ENCODE data around the gene PSMD8.
A peak's percentile ranks its signal among the peaks of the same experiment; 100 is the strongest.
"Not testable (repeated sequence)": the region's sequence is repeated elsewhere in the genome, so short reads cannot be mapped to it uniquely, and the experiment has no call there.

The PSMD8 gene

GRCh38 chr19:38362076-38362945, 12.1 kb upstream of the PSMD8 start:
- peak; percentile 79 for DNase-seq

DNA sequence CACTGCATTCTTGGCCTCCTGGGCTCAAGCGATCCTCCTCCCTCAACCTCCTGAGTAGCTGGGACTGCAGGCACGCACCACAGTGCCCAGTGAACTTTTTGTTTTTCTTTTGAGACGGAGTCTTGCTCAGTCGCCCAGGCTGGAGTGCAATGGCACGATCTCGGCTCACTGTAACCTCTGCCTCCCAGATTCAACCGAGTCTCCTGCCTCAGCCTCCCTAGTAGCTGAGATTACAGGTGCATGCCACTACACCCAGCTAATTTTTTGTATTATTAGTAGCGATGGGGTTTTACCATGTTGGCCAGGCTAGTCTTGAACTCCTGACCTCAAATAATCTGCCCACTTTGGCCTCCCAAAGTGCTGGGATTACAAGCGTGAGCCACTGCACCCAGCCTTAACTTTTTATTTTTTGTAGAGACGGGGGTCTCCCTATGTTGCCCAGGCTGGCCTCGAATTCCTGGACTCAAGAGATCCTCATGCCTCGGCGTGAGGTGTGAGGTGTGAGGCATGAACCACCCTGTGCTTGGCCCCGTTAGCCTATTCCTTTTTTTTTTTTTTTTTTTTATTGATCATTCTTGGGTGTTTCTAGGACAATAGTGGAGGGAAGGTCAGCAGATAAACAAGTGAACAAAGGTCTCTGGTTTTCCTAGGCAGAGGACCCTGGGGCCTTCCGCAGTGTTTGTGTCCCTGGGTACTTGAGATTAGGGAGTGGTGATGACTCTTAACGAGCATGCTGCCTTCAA, 11.3 kb upstream of the PSMD8 start:
- DNase-seq, result not testable (repeated sequence)

- DNase-seq, result no peak
These were observed 7.3 kb upstream of the PSMD8 start for GRCh38 chr19:38367041-38367440.

- DNase-seq, result no peak
These were observed 4.8 kb upstream of the PSMD8 start for GRCh38 chr19:38369584-38369983.

GRCh38 chr19:38370299-38370698, 4.1 kb upstream of the PSMD8 start:
- DNase-seq, result no peak

DNA sequence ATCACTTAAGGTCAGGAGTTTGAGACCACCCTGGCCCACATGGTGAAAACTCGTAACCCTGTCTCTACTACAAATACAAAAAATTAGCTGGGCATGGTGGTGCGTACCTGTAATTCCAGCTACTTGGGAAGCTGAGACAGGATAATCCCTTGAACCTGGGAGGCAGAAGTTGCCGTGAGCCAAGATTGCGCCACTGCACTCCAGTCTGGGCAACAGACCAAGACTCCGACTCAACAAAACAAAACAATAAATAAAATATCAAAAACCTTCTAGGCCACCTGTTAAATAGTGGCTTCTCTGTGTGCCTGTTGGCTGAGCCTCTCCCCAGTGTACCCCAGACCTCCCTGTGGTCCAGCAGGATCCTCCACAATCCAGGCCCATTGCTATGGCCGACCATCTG, 3.3 kb upstream of the PSMD8 start:
- no peak for DNase-seq

GRCh38 chr19:38373907-38374331, 452 bp upstream of the PSMD8 start:
- DNase-seq, result no peak

DNA sequence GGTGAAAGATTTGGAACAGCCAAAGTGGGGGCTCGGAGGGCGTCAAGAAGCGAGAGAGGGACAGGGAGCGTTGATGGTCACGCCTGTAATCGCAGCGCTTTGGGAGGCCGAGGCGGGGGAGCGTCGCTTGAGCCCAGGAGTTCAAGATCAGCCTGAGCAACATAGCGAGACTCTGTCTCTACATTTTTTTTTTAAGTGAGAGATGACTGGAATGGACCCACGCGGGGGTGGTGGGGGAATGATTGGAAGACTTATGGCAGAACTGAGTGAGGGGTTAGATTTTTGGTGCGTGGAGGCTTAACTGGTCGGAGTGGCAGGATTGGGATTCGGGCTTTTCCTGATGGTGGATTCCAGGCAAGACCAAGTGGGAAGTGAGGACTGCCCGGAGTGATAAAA, 725 bp downstream of the PSMD8 start:
- no peak for DNase-seq

GRCh38 chr19:38375748-38376147, 1.4 kb downstream of the PSMD8 start:
- DNase-seq, result no peak

DNA sequence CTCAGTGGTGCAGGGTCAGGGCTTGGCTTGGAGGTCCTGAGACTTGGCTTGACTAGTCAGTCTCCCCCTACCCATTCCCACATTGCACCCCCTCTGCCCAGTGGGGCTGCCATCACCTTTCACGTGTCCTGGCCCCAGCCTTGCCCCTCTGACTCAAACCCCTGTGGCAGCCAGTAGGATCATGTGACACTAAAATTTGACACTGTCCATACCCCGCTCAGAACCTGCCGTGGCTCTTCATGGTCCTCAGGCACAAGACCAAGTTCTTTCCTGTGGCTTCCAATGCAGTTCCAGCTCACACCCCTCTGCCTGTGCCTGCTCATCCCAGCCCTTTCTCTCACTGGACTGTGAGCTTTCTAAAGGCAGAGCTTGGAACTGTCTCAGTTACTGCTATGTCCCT, 2.2 kb downstream of the PSMD8 start:
- DNase-seq, result no peak

- DNase-seq, result no peak
These were observed 2.7 kb downstream of the PSMD8 start for GRCh38 chr19:38377052-38377451.

GRCh38 chr19:38378866-38379265, 4.5 kb downstream of the PSMD8 start:
- no peak for DNase-seq

DNA sequence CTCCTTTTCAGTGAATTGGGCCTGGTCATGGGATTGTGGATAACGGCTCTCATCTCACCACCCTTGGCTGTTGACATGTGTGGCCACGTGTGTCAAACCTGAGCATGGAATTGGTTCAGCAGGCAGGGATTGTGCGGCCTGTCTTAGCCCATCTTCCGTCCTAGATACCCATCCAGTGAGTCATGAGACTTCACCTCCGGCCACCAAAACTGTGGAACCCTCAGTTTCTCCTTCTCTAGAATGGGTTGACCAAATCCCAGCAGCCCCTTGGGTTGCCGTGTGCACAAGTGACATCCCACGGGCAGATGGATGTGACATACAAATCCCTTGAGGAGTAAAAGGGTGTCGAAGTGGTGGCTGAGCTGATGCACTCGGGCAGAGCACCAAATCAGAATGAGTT, 6.8 kb downstream of the PSMD8 start:
- no peak for DNase-seq

DNA sequence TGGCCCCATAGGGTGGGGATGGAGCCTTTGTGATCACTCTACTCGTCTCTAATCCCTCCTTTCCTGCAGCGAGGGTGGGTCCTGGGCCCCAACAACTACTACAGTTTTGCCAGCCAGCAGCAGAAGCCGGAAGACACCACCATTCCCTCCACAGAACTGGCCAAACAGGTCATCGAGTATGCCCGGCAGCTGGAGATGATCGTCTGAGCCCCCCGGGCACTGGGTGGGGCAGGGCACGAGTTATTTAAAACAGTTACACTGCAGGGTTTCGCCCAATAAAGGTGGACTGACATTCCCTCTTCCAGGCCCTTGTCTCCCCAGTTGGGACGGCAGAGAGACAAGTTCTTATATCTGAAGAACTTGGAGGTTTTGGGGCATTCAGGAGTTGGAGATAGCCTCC, 8.8 kb downstream of the PSMD8 start:
- DNase-seq, result no peak

GRCh38 chr19:38383743-38384142, 9.4 kb downstream of the PSMD8 start:
- DNase-seq, result no peak

GRCh38 chr19:38384209-38385027, 10.0 kb downstream of the PSMD8 start:
- DNase-seq, result no peak

DNA sequence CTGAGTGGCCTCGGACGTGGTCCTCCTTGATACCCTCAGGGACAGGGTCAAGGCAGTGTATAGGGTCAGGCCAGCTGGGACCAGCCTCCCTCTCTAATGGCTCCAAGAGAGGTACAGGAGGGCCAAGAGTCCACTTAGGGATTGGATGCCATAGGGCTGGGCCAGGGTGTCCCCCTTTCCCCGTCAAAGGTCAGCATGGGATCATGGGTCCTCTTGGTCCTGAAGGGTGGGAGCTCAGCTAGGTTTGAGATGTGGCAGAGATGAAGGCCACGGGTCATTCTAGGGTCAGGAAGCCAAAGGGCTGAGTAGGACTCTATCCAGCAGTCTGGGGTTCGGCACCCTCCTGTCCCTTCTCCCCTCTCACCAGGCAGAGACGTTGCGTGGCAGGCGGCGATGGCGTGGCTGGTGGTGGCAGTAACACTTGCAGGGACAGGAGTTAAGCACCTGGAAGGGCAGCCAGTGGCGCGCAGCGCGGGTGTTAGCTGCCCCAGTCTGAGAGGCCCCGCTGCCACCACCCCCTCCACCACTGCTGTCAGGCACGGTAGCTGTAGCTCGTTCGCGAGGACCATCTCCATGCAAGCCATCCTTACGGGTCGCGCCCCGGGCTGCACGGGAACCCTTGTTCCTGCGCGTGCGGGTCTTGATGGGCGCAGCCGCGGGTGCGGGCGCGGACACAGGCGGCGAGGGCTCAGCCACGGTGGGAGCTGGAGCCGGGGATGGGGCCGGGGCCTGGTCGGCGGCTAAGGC, 10.9 kb downstream of the PSMD8 start:
- DNase-seq, result no peak

- DNase-seq, result no peak
These were observed 11.5 kb downstream of the PSMD8 start for GRCh38 chr19:38385804-38386257.

DNA sequence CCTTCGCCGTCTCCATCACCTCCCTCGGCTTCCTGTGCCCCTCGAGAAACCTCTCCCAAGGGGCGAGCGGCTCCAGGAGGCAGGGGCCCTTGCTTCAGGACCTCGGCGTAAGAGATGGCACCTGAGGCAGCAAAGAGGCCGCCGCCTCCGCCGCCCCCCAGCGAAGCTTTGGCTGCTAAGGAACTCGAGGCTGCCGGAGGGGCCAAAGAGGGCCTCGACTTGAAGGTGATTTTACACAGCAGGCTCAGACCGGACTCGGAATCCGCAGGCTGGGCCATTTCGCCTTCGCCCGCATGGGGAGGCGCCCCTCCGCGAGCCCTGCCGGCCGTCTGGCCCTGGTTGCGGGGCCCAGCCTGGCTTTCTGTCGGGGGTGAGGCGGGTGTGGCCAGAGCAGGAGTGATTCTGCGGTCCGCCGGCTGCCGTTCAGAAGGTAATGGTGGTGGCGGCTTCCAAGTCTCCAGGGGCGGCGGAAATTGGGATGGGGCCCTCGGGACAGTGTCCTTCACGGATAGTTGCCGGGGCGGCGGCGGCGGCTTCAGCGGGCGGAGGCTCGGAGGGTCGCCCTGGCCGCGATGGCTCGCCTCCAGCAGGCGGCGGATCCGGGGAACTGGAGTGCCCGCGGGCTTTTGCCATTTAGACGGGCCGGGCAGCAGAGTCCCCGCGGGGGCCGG, 12.1 kb downstream of the PSMD8 start:
- DNase-seq, result no peak

DNA sequence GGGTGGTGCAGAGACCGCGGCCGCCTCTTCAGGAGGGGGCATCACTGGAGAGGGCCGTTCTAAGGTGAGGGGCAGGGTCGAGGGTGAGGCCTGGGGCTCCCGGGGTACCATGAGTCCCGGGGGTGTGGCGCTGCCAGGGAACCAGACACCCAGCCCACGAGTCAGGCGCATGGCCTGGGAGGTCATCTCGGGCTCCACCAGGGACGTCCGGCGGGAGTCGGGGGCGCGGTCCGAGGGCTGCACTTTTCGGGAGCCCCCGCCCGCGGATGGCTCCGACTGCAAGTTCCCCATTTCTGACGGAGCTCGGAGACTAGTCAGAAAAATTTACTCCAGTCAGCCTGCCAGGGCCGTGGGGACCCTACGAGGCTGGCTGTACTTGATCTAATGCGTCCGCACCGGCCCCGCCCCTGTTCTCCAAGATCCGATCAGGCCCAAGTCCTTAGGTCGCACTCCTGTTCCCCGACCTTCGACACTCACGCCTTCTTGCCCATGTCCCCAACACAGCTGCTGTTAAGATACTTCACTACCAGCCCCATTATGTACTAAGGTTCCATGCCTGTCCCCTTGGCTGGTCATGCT, 12.7 kb downstream of the PSMD8 start:
- DNase-seq, result no peak

GRCh38 chr19:38387550-38388348, 13.4 kb downstream of the PSMD8 start, which contains the start of gene GGN:
GGN (minus strand) TSS chr19:38388034; CDS start chr19:38387261, 773 bp downstream.
- DNase-seq, result peak; percentile 77

Data from SHP77 treated with DMSO at 0.1 percent for 48 hours (cell line).